Mononuclear cell (primary cell): ENCODE measurements around the gene PEX5L. TPM values are rescaled to one million over a fixed set of nuclear protein-coding genes. Genes with fewer than 3 reads are reported as not detected.

ENCODE experiments used
- H3K27me3 ChIP-seq: 2 replicates; pipeline ENCODE4 v1.6.0; 2011; ENCODE audit warnings: low read length, control low read depth; ENCODE audit not compliant: insufficient read depth
- H3K4me1 ChIP-seq: 2 replicates; pipeline ENCODE4 v1.5.1; 2011; ENCODE audit warnings: mild to moderate bottlenecking, low read length, control low read depth; ENCODE audit not compliant: insufficient read depth
- H3K4me3 ChIP-seq: 2 replicates; pipeline ENCODE4 v1.5.1; 2011; ENCODE audit warnings: mild to moderate bottlenecking, low read length, moderate library complexity
- H3K9me3 ChIP-seq: 2 replicates; pipeline ENCODE4 v1.5.1; 2011; ENCODE audit warnings: low read depth, mild to moderate bottlenecking, control low read depth, low read length
- total RNA-seq: library from RNA; depleted of rRNA; stranded (reverse); fragments of >200 nt; gene quantifications from one replicate; pipeline ENCODE4 v1.2.3, GENCODE V29; 2012

PEX5L gene
- total RNA-seq, 1 donor: not detected

DNA sequence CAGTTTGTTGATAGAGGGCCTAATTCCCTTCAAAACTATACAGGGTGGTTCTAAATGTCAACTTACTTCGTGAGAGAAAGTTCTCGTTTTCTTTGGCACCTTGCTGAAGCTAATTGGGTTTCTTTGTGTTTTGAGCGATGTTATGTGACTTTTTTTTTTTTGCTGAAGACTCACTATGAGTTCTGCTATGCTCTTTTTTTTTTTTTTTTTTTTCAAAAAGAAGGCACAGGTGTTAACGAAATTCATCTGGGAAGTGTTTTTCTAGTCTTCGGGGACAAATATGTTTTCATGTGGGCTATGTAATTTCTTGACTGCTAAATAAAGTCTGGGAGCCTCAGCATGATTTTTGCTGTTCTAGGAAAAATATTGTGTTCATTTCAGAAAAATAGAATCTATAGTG is 81.5 kb downstream of the PEX5L start:
- Histone ChIP-seq H3K4me1 (peaks cover 11% of the 10 kb centered on the region), H3K27me3 (peaks cover 6% of the 10 kb centered on the region), H3K4me3 (no peak overlapping the region), H3K9me3 (no peaks in the 10 kb centered on the region)

GRCh38 chr3:179953993-179954870 is 82.5 kb downstream of the PEX5L start:
- H3K9me3 ChIP-seq: no peaks in the 10 kb centered on the region
- H3K4me1 ChIP-seq: peaks cover 11% of the 10 kb centered on the region
- H3K27me3 ChIP-seq: peaks cover 6% of the 10 kb centered on the region

DNA sequence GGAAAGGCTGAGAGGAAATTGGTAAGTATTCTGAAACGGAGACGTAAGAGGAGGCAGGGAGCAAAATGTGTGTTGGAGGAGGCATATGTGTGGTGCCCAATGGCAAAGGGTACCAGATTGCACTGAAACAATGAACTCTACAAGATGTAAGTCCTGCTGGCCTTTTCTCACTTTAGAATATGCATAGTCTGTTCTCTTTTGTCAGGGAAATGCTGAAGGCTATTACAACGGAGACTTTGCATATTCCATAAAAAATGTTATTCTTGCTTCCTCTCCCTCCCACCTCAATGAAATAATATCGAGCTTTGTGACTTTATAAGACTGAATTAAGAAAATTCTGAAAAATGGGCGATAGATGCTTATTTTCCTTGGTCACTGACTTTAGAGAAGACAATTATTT is 85.9 kb downstream of the PEX5L start:
- H3K4me3 ChIP-seq: no peak overlapping the region
- no peaks in the 10 kb centered on the region for H3K27me3 ChIP-seq
- no peaks in the 10 kb centered on the region for H3K9me3 ChIP-seq
- no peaks in the 10 kb centered on the region for H3K4me1 ChIP-seq

More at GRCh38 chr3:179953993-179954870, 82.5 kb downstream of the PEX5L start:
- H3K4me3 ChIP-seq: no peak overlapping the region

- Histone ChIP-seq H3K4me3 (no peak overlapping the region), H3K27me3 (no peaks in the 10 kb centered on the region), H3K4me1 (no peaks in the 10 kb centered on the region), H3K9me3 (no peaks in the 10 kb centered on the region)
These were observed 86.9 kb downstream of the PEX5L start for GRCh38 chr3:179949869-179950268.

GRCh38 chr3:179949412-179949811 is 87.3 kb downstream of the PEX5L start:
- Histone ChIP-seq H3K27me3 (no peaks in the 10 kb centered on the region), H3K4me3 (no peak overlapping the region), H3K9me3 (no peaks in the 10 kb centered on the region), H3K4me1 (no peaks in the 10 kb centered on the region)

- H3K9me3 ChIP-seq: no peaks in the 10 kb centered on the region
- H3K27me3 ChIP-seq: no peaks in the 10 kb centered on the region
- H3K4me1 ChIP-seq: no peaks in the 10 kb centered on the region
- no peak overlapping the region for H3K4me3 ChIP-seq
These were observed 88.0 kb downstream of the PEX5L start for GRCh38 chr3:179948740-179949139.

- Histone ChIP-seq H3K27me3 (peaks cover 6% of the 10 kb centered on the region), H3K4me3 (no peak overlapping the region)
These were observed 91.2 kb downstream of the PEX5L start for GRCh38 chr3:179945569-179945968.

DNA sequence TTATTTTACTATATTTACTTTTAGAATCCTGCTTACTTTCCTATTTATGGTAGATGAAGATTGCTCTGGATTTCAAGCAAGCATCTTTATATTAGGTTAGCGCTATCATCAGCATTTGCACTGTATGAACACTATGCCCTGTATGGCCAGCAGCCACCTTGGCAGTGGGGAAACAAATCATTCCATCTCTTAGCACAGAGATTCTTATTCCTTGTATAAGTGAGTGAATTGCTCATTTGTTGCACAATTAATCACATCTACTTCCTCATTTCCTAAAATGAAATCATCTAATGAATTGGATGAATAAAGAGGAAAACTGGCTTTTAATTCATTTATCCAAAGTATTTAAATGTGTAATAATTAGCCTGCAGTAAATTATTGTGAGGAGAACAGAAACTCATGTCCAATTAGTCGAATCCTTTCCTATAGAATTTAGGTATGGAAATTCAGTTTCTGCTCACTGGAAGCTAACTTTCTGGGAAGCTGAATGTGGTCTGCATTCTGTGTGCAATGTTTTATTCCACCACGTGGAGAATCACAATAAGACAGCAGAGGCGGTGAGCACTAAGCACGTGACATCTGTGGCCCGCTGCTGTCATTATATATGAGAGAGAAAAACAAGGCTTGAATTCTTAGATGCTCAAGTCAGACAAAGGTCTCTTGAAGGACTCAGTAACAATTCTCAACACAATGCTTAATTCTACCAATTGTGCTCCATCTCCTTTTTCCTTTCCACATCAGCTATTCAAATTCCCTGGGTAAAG is 93.4 kb downstream of the PEX5L start:
- H3K4me1 ChIP-seq: no peaks in the 10 kb centered on the region
- H3K9me3 ChIP-seq: no peaks in the 10 kb centered on the region
- H3K4me3 ChIP-seq: no peak overlapping the region
- peaks cover 6% of the 10 kb centered on the region for H3K27me3 ChIP-seq

More at GRCh38 chr3:179945569-179945968, 91.2 kb downstream of the PEX5L start:
- no peaks in the 10 kb centered on the region for H3K9me3 ChIP-seq
- no peaks in the 10 kb centered on the region for H3K4me1 ChIP-seq

GRCh38 chr3:179942553-179943075 is 94.1 kb downstream of the PEX5L start:
- H3K4me3 ChIP-seq: no peak overlapping the region
- peaks cover 6% of the 10 kb centered on the region for H3K27me3 ChIP-seq

DNA sequence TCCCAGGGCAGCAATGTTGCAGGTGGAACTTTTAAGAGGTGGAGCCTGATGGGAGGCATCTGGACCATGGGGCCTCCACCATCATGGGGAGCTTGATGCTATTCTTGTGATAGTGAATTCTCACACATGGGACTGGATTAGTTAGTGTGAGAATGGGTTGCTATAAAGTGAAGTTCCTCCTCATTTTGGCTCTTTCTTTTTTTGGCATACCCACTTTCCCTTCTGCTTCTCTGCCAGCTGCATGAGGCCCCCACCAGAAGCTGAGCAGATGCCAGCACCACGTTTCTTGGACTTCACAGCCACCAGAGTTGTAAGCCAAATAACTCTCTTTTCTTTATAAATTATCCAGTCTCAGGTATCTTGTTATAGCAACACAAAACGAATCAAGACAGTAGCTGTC is 101.0 kb downstream of the PEX5L start:
- H3K4me1 ChIP-seq: no peaks in the 10 kb centered on the region
- no peaks in the 10 kb centered on the region for H3K9me3 ChIP-seq
- H3K4me3 ChIP-seq: no peak overlapping the region
- H3K27me3 ChIP-seq: no peaks in the 10 kb centered on the region

More at GRCh38 chr3:179942553-179943075, 94.1 kb downstream of the PEX5L start:
- Histone ChIP-seq H3K9me3 (no peaks in the 10 kb centered on the region), H3K4me1 (no peaks in the 10 kb centered on the region)

GRCh38 chr3:179933914-179934313 is 102.8 kb downstream of the PEX5L start:
- no peaks in the 10 kb centered on the region for H3K4me1 ChIP-seq
- H3K27me3 ChIP-seq: no peaks in the 10 kb centered on the region
- no peak overlapping the region for H3K4me3 ChIP-seq
- no peaks in the 10 kb centered on the region for H3K9me3 ChIP-seq

DNA sequence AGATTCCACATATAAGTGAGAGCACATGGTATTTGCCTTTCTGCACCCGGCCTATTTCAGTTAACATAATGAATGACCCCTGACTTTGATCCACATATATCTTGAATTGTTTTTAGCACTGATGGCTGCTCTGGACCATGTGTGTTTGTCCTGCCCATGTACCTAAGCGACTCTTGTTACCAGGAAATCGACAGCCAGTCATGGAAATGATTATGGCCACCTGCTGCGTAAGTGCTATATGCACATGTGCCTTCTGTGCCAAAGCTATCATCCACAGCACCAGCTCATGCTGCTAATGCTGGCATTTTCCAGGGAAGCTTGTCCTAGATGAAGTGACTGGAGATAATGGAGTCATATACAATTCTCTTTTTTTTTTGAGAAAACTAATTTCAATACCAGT is 103.7 kb downstream of the PEX5L start:
- Histone ChIP-seq H3K4me1 (no peaks in the 10 kb centered on the region), H3K27me3 (no peaks in the 10 kb centered on the region), H3K4me3 (no peak overlapping the region), H3K9me3 (no peaks in the 10 kb centered on the region)

DNA sequence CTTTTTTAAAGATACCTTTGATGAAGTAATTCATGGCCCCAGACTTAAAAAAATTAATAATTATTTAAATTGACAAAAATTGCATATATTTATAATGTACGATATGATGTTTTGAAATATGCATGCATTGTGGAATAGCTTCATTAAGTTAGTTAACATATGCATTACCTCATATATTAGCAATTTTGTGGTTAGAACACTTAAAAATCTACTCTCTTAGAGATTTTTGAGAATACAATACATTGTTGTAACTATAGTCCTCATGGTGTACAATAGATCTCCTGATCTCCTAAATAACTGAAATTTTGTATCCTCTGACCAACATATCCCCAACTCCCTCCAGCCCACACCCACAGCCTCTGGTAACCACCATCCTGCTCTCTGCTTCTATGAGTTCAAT is 104.1 kb downstream of the PEX5L start:
- Histone ChIP-seq H3K9me3 (no peaks in the 10 kb centered on the region), H3K4me1 (no peaks in the 10 kb centered on the region), H3K27me3 (no peaks in the 10 kb centered on the region), H3K4me3 (no peak overlapping the region)

DNA sequence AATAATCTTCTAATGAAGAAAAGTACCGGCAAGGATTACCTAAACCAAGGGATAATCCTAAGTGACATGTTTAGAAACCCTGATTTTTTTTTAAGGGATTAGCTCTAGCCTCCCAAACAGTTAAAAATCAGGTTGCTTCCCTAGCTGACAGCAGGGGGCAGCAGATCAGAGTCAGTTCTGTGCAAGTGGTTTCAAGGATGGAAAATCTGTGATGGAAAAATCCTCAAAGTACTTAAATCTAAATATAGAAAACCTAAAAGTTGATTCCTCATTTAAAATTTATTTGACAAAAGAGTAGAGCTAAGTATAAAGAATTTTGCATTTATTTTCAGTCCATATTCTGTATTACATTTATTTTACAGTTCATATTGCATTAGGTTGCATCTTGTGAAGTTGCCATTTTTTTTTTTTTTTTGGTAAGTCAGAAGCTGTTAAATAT is 107.6 kb downstream of the PEX5L start:
- Histone ChIP-seq H3K4me3 (no peak overlapping the region), H3K4me1 (no peaks in the 10 kb centered on the region), H3K27me3 (no peaks in the 10 kb centered on the region)

GRCh38 chr3:179927191-179927590 is 109.5 kb downstream of the PEX5L start:
- H3K4me1 ChIP-seq: no peaks in the 10 kb centered on the region
- no peak overlapping the region for H3K4me3 ChIP-seq
- no peaks in the 10 kb centered on the region for H3K27me3 ChIP-seq
- H3K9me3 ChIP-seq: no peaks in the 10 kb centered on the region

More for the DNA sequence above, 107.6 kb downstream of the PEX5L start:
- no peaks in the 10 kb centered on the region for H3K9me3 ChIP-seq
